NCI-H1436 (cell line): ENCODE data around the gene PJA1.

Experiments
- DNase-seq: peaks from one replicate; lab custom pipeline; 2025; lab: John Stamatoyannopoulos, UW

The PJA1 gene

DNA sequence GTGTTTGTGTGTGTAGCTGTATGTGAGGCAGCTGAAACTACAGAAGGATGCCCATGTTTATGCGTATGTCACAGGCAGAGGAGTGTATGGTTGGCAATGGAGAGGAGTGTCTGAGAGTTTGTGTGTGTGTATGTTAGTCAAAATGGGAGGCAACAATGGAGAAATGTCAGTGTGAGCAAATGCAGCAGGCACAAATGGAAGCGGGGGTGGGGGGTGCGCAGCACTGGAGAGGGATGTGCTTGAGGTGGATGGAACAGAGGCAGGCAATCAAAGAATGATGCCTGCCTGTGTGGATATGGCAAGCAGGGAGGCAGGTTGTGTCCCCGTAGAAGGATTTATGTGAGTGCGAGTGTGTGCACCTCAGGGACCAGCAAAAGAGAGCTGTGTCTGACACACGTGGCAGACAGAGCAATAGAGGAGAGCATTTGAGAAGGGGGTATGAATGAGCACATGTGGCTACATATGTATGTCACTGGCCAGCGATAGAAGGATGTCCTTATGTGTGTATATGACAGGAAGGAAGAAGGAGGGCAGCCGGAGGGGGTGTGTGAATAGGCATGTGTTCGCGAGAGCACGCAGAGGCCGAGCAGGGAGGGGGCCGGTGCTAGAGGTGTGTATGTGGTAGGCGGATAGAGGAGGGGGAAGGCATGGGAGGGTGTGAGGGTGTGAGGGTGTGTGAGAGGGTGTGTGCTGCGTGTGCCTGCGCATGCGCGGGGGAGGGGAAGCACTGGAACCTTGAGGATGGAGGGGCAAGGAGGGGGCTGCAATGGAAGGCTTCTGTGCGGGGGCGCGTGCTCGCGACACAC is 1.1 kb downstream of the PJA1 start:
- DNase-seq, result peak; percentile 39

- no peak for DNase-seq
Observed at GRCh38 chrX:69162361-69162865, 2.8 kb downstream of the PJA1 start.

DNA sequence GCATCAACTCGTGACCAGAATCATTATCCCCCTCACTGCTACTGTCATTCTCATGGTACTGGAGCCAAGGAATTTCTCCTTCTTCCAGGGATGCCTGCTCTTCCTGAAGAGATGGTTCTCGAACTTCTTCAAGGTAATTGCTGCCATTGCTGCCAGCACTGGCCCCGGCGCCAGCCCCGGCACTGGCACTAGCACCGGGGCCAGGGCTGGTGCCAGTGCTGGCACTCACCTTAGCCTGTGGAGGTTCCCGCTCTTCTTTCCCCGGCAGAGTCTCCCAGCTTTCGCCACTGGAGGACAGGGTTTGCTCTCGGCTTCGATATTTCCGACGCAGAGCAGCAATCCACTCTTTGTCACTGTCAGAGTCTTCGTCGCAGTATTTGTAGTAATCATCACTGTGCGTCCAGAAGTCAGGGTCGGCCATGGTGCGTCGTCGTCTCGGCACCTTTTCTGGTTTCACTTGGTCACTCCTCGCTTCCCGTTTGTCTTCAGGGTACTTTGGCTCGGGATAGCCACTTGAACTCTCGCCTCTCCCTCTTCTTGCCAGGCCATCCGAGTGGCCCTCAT is 3.4 kb downstream of the PJA1 start:
- no peak for DNase-seq

DNA sequence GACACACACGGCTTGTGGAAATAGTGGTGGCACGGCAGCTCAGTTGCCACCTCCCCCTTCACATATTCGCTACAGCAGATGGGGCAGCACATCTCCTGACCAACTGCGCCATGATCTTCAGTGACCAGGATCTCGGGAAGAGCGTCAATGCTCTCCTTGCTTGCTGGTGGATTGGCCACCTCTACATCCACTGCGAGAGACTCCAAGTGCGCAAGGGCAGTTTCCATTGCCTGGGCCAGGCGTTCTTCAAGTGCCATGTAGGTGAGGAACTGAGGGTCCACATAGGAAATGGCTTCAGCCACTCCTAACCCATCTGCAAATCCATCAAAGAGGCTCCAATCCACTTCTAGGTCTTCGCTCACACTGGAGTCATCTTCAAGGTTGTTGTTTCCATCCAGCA is 3.9 kb downstream of the PJA1 start:
- no peak for DNase-seq

DNA sequence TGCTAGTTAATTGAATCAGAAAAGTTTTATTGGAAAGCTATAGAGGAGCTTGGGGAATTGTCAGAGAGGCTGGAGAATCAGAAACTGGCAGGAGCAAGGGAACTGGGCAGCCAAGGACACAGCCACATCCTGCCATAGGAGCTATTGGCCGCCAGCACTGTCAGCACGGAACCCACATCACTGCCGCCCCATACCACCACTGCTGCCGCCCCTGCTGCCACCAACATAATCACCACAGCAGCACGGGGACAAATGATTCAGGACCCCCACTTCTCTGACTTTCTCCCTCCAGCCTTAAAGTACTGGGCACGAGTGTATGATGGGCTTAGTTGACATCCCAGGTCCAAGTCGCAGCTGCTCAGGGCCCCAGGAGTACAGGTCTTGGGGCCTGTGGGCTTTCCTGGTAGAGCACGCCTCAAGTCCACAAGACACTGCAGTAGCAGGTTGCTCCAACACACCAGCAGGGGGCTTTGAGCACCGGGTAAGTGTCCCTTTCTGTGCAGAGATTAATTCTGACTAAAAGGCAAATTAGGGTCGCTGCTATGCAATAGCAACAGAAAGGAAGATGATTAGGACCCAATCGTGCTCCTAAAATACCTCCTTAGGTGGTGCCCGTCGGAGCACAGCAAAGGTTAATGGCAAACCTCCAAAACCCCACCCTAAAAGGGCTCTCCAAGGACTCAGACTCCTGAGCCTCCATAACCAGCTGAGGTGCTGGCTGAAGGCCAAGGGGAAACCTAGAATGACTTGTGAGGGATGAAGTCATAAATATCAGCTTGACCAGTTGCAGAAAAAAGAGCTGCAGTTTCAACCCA is 6.9 kb downstream of the PJA1 start:
- peak; percentile 69 for DNase-seq

DNA sequence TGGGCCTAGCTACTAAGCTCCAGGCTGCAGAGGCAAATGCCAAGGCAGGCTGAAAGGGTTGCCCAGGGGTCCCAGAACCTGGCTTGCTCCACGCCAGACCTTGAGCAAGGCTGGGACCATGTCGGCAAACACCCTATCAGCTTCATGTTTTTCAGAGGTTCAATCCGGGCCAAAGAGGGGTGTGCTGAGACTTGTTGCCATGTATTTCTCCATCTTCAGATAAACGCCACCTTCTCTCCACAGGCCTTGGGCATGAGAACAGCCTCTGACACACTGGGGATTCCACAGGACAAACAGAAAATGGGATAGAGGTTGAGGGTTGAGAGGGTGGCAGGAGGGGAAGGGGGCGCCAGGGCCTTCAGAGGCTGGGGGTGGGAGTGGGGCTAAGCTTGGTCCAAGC is 8.6 kb downstream of the PJA1 start:
- no peak for DNase-seq

- DNase-seq, result no peak
Observed at GRCh38 chrX:69155786-69156520, 9.3 kb downstream of the PJA1 start.

- no peak for DNase-seq
Observed at GRCh38 chrX:69154051-69154450, 11.2 kb downstream of the PJA1 start.

GRCh38 chrX:69153060-69153730 is 12.1 kb downstream of the PJA1 start:
- no peak for DNase-seq

DNA sequence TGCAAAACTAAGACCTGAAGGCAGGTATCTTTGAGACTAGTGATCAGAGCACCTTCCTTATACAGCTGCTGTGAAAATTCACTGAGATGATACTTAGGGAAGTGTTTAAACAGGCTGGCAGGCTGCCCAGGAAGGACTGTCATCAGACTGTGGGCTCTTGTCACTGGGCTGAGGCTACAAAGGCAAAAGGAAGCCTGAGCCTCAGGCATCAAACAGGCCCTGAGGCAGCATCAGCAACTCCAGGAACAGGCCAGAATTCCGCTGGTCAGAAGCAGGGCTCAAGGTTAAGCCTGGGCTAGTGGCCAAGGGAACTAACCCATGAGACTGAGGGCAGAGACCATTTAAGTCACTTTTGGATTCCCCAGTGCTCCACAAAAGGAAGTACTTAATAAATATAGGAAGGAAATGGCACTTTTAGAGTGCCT is 12.8 kb downstream of the PJA1 start:
- DNase-seq, result peak; percentile 54

- DNase-seq, result no peak
Observed at GRCh38 chrX:69151866-69152284, 13.4 kb downstream of the PJA1 start.

DNA sequence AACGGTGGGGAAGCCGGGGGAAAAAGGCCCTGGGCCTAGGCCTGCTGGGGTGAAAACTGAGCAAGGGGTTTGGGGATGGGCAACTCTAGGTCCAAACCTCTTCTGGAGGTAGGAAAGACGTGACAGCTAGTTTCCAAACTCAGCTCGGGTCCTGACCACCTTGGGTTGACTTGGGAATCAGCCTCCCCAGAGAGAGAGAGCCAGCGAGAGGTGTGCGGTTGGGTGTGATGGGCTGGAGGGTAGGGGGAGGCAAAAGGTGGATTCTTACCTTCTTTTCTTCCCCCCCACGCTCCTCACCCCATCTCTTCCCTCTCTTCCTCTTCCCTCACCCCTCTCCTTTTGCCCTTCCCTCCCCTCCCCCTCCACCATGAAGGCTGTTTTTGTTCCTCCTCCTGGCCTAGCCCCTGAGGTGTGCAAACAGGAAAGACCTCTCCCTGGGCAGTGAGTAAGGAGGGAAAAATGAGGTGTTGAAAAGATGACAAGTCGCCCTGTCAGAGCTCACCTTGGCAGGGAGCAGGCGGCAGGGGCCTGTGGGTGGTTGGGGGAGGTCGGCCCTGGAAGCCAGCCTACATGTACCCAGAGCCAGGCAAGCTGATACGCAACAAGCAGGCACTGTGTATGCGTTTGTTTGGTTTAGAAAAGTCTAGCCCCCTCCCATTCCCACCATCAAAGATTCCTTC is 14.8 kb downstream of the PJA1 start:
- DNase-seq, result no peak

DNA sequence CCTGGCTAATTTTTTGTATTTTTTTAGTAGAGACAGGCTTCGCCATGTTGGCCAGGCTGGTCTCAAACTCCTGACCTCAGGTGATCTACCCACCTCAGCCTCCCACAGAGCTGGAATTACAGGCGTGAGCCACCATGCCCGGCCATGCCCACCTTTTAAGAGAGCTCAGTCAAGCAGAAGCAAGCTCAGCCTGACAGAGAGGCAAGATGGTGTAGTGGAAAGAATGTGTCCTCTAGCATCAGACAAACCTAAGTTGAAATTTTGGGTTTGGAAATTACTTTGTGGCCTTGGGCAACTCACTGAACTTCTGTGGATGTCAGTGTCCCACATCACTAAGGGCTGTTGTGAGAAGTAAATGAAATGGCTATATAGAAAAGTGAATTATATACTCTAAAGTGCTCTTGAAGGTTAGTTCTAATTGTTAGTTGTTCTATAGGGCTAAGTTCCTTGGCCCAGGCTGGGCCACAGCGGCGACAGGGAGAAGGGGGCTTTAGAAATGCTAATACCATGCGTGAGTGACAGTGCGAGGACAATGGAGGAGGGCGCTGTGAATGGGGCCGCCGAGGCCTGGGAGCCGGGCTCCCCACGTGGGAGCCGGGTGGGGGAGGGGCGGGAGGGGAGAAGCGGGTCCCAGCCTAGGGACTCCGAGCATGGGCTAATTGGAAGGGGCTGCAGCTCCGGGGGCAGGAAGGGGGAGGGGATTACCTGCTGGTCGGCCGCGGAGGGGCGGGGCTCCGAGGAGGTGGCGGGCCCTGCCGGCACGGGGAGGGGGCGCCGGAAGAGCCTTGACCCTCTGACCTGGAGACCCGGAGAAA is 15.6 kb downstream of the PJA1 start:
- DNase-seq, result no peak

GRCh38 chrX:69148946-69149345 is 16.3 kb downstream of the PJA1 start:
- no peak for DNase-seq

DNA sequence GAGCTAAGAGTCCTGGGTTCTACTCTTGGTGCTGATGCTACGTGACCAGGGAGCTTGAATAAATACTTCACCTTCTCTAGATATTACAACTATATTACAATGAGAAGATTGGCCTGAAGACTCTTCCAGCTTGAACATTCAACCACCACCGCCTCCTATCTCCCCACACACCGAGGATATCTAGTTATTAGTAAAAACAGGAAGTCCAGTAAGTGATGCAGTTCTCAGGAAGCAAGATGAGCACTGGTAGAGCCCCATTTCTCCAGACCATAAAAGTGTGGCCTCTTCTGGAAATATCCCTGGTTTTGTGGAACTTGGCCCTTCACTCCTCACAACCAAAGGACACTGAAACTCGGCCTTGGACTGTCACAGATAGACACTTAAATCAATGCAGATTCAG is 18.5 kb downstream of the PJA1 start:
- DNase-seq, result no peak

DNA sequence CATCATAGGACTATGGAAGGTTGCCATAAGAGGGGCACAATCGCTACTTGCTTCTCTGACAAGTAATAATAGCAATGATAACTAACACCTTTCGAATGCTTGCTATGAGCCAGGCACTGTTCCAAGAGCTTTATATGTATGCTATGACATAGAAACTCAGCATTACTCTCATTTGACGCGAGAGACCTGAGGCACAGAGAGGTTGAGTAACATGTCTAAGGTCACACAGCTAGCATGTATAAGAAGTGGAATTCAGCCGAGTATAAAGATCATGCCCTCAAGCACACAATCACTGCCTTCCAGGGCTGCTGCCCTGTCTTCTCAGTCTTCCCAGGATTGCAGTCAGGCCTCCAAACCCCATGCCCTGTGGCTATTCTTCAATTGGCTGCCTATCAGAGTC is 19.5 kb downstream of the PJA1 start:
- no peak for DNase-seq

GRCh38 chrX:69144838-69145680 is 20.2 kb downstream of the PJA1 start:
- DNase-seq, result no peak

DNA sequence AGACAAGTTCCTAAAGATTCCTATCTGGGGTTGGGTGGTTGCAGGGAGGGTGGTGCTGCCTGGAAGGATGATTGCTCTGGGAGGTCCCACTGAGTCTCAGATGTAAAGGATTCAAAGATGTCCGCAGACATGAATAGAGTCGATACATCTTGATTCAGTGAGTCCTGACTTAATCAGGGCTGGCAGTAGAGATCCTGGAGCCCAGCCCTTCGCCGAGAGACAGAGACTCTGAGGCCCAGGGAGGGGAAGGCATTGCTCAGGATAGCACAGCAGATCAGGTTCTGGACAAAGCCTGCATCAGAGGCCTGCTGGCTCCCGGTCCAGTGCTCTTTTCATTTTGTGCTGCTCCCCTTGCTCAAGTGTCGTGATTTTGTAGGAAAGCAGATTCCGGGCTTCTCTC is 21.7 kb downstream of the PJA1 start:
- DNase-seq, result no peak
